HEK293 (cell line): ENCODE results near the gene SYT4.

Experiments used
- TCF7L2 ChIP-seq: IDR thresholded peaks from 2 replicates; pipeline ENCODE4 v1.6.1; 2011; ENCODE audit warnings: low read depth, mild to moderate bottlenecking, inconsistent platforms, low read length, moderate library complexity, borderline replicate concordance
- TRIM28 ChIP-seq: IDR thresholded peaks from 2 replicates; pipeline ENCODE4 v1.6.1; 2011; ENCODE audit warnings: low read length, control low read depth, borderline replicate concordance
- YY1 ChIP-seq: fragments of 450-650 bp; formaldehyde crosslinking; IDR thresholded peaks from 2 replicates; pipeline ENCODE4 v1.5.1; 2018; ENCODE audit warnings: missing biosample characterization, missing genetic modification characterization
- ZNF621 ChIP-seq: fragments of 450-650 bp; formaldehyde crosslinking; IDR thresholded peaks from 2 replicates; pipeline ENCODE4 v1.5.1; 2017; ENCODE audit warnings: missing biosample characterization, missing genetic modification characterization
- TF ChIP-seq, protein P1 (sequence below): fragments of 450-650 bp; formaldehyde crosslinking; IDR thresholded peaks from 2 replicates; pipeline ENCODE4 v1.5.1; 2016; ENCODE audit warnings: missing biosample characterization, missing genetic modification characterization
- TF ChIP-seq, protein P2 (sequence below): fragments of 450-650 bp; formaldehyde crosslinking; IDR thresholded peaks from 2 replicates; pipeline ENCODE4 v1.5.1; 2016; ENCODE audit warnings: missing biosample characterization, missing genetic modification characterization
- TF ChIP-seq, protein P3 (sequence below): fragments of 450-650 bp; formaldehyde crosslinking; IDR thresholded peaks from 2 replicates; pipeline ENCODE4 v1.5.1; 2016; ENCODE audit warnings: missing biosample characterization, missing genetic modification characterization

DNA sequence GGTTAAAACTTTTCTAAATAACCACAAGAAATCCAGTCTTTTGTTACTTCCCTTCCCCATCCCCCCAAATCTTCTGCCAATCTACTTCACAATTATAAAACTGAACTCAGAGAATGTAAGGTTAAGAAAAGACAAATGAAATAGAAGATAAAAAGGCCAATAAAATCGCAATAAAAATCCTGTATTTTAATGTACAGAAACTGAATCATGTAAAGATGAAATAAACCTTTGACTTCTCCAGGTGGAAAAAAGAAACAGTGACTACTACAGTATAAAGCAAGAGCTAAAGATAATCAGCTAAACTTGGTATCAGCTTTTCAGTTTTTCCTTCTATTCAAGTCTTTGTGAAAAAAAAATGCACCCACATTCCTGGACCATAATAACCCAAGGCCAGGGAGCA lies 1.7 kb downstream of the SYT4 start:
- TF ChIP-seq, protein P1, sequence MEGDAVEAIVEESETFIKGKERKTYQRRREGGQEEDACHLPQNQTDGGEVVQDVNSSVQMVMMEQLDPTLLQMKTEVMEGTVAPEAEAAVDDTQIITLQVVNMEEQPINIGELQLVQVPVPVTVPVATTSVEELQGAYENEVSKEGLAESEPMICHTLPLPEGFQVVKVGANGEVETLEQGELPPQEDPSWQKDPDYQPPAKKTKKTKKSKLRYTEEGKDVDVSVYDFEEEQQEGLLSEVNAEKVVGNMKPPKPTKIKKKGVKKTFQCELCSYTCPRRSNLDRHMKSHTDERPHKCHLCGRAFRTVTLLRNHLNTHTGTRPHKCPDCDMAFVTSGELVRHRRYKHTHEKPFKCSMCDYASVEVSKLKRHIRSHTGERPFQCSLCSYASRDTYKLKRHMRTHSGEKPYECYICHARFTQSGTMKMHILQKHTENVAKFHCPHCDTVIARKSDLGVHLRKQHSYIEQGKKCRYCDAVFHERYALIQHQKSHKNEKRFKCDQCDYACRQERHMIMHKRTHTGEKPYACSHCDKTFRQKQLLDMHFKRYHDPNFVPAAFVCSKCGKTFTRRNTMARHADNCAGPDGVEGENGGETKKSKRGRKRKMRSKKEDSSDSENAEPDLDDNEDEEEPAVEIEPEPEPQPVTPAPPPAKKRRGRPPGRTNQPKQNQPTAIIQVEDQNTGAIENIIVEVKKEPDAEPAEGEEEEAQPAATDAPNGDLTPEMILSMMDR (tag by site-specific recombination): no peak
- TF ChIP-seq, protein P2, sequence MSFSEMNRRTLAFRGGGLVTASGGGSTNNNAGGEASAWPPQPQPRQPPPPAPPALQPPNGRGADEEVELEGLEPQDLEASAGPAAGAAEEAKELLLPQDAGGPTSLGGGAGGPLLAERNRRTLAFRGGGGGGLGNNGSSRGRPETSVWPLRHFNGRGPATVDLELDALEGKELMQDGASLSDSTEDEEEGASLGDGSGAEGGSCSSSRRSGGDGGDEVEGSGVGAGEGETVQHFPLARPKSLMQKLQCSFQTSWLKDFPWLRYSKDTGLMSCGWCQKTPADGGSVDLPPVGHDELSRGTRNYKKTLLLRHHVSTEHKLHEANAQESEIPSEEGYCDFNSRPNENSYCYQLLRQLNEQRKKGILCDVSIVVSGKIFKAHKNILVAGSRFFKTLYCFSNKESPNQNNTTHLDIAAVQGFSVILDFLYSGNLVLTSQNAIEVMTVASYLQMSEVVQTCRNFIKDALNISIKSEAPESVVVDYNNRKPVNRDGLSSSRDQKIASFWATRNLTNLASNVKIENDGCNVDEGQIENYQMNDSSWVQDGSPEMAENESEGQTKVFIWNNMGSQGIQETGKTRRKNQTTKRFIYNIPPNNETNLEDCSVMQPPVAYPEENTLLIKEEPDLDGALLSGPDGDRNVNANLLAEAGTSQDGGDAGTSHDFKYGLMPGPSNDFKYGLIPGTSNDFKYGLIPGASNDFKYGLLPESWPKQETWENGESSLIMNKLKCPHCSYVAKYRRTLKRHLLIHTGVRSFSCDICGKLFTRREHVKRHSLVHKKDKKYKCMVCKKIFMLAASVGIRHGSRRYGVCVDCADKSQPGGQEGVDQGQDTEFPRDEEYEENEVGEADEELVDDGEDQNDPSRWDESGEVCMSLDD (tag by site-specific recombination): no peak
- no peak for TF ChIP-seq TCF7L2
- TF ChIP-seq YY1 (tag by site-specific recombination): no peak
- no peak for TF ChIP-seq TRIM28
- no peak for TF ChIP-seq ZNF621 (tag by site-specific recombination)
- TF ChIP-seq, protein P3, sequence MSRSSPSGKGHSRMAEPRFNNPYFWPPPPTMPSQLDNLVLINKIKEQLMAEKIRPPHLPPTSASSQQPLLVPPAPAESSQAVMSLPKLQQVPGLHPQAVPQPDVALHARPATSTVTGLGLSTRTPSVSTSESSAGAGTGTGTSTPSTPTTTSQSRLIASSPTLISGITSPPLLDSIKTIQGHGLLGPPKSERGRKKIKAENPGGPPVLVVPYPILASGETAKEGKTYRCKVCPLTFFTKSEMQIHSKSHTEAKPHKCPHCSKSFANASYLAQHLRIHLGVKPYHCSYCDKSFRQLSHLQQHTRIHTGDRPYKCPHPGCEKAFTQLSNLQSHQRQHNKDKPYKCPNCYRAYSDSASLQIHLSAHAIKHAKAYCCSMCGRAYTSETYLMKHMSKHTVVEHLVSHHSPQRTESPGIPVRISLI (tag by site-specific recombination): no peak
